ENCODE results near the gene OSTM1. TPM values are rescaled to one million over a fixed set of nuclear protein-coding genes. Genes with fewer than 3 reads are reported as not detected.

Gene OSTM1
- total RNA-seq, 1 donor from 2014 or later: 16.8 TPM

GRCh38 chr6:108115598-108116058, 41.1 kb upstream of the OSTM1 start:
- TF ChIP-seq CTCF (IDR thresholded peaks at IDR 0.05; ENCODE audit: unreplicated experiment): no peak
- DNase-seq (ENCODE audit: low spot score in 2 of 2, unreplicated experiment in 2 of 2): no peak
- H3K36me3 Mint-ChIP-seq: no peaks in the 10 kb centered on the region
- H3K9me3 Mint-ChIP-seq: no peaks in the 10 kb centered on the region
- H3K4me1 Mint-ChIP-seq: peaks cover 41% of the 10 kb centered on the region
- H3K4me3 Mint-ChIP-seq: peak overlapping the region; percentile 68
- H3K27me3 Mint-ChIP-seq (ENCODE audit: low read depth): peaks cover 96% of the 10 kb centered on the region
- H3K27ac Mint-ChIP-seq: no peak overlapping the region

GRCh38 chr6:108114841-108115597, 40.5 kb upstream of the OSTM1 start:
- no peaks in the 10 kb centered on the region for H3K9me3 Mint-ChIP-seq
- H3K36me3 Mint-ChIP-seq: no peaks in the 10 kb centered on the region
- peaks cover 41% of the 10 kb centered on the region for H3K4me1 Mint-ChIP-seq
- peak overlapping the region; percentile 23 for H3K27ac Mint-ChIP-seq
- TF ChIP-seq CTCF (IDR thresholded peaks at IDR 0.05; ENCODE audit: unreplicated experiment): no peak
- peaks cover 94% of the 10 kb centered on the region for H3K27me3 Mint-ChIP-seq (ENCODE audit: low read depth)
- peak overlapping the region; percentile 68 for H3K4me3 Mint-ChIP-seq
- peak; percentile 47 to 70 for DNase-seq (ENCODE audit: low spot score in 2 of 2, unreplicated experiment in 2 of 2)

GRCh38 chr6:108113557-108114519, 39.3 kb upstream of the OSTM1 start:
- DNase-seq (ENCODE audit: low spot score in 2 of 2, unreplicated experiment in 2 of 2): peak in 1 of 2 experiments; percentile 48
- Mint-ChIP-seq H3K36me3 (no peaks in the 10 kb centered on the region), H3K4me3 (peak overlapping the region; percentile 55), H3K27me3 (ENCODE audit: low read depth) (peaks cover 84% of the 10 kb centered on the region), H3K27ac (no peak overlapping the region), H3K4me1 (peaks cover 34% of the 10 kb centered on the region), H3K9me3 (no peaks in the 10 kb centered on the region)
- peak; percentile 80 for TF ChIP-seq CTCF (IDR thresholded peaks at IDR 0.05; ENCODE audit: unreplicated experiment)

- Mint-ChIP-seq H3K4me1 (peaks cover 12% of the 10 kb centered on the region), H3K27me3 (ENCODE audit: low read depth) (peaks cover 33% of the 10 kb centered on the region), H3K36me3 (no peaks in the 10 kb centered on the region), H3K9me3 (no peaks in the 10 kb centered on the region), H3K4me3 (no peak overlapping the region), H3K27ac (no peak overlapping the region)
- no peak for DNase-seq (ENCODE audit: low spot score in 2 of 2, unreplicated experiment in 2 of 2)
- no peak for TF ChIP-seq CTCF (IDR thresholded peaks at IDR 0.05; ENCODE audit: unreplicated experiment)
These were observed 33.8 kb upstream of the OSTM1 start for GRCh38 chr6:108108374-108108773.

GRCh38 chr6:108107102-108107501, 32.6 kb upstream of the OSTM1 start:
- no peak overlapping the region for H3K27ac Mint-ChIP-seq
- no peak for DNase-seq (ENCODE audit: low spot score in 2 of 2, unreplicated experiment in 2 of 2)
- H3K27me3 Mint-ChIP-seq (ENCODE audit: low read depth): peaks cover 20% of the 10 kb centered on the region
- H3K4me1 Mint-ChIP-seq: peaks cover 12% of the 10 kb centered on the region
- H3K36me3 Mint-ChIP-seq: no peaks in the 10 kb centered on the region
- no peak for TF ChIP-seq CTCF (IDR thresholded peaks at IDR 0.05; ENCODE audit: unreplicated experiment)
- H3K4me3 Mint-ChIP-seq: no peak overlapping the region
- no peaks in the 10 kb centered on the region for H3K9me3 Mint-ChIP-seq
